ENCODE results near the gene GLS2.

Gene GLS2

DNA sequence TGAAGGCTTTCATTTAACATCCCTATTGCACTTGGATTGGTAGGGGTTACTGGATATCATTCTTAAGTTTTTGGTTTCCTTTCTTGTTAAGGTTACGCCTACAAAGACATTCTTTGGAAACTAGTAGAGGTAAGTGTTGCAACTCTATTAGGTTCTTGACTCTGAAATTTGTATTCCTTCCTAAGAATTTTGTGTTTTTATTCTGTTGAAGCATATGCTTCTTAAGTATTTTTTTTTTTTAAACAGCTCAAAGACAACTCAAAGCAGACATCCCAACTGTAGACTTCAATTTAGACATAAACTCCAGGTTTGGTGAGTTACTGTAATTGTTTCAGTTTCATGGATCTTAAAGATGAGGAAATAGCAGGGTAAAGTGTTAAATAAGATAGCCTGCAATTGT, 32.5 kb upstream of the GLS2 start:
- TF ChIP-seq TAF1 (IDR thresholded peaks at IDR 0.05; ENCODE audit: borderline replicate concordance, insufficient read depth, low read length) (no peak), FOXP2 (optimal IDR thresholded peaks at IDR 0.05; ENCODE audit: borderline replicate concordance, extremely low read depth, extremely low read length, insufficient read depth) (no peak), SIN3A (IDR thresholded peaks at IDR 0.05; ENCODE audit: borderline replicate concordance, insufficient read depth, low read length) (no peak), POLR2AphosphoS5 (IDR thresholded peaks at IDR 0.05; ENCODE audit: low read depth, low read length) (no peak)
- TF ChIP-seq, protein P1, sequence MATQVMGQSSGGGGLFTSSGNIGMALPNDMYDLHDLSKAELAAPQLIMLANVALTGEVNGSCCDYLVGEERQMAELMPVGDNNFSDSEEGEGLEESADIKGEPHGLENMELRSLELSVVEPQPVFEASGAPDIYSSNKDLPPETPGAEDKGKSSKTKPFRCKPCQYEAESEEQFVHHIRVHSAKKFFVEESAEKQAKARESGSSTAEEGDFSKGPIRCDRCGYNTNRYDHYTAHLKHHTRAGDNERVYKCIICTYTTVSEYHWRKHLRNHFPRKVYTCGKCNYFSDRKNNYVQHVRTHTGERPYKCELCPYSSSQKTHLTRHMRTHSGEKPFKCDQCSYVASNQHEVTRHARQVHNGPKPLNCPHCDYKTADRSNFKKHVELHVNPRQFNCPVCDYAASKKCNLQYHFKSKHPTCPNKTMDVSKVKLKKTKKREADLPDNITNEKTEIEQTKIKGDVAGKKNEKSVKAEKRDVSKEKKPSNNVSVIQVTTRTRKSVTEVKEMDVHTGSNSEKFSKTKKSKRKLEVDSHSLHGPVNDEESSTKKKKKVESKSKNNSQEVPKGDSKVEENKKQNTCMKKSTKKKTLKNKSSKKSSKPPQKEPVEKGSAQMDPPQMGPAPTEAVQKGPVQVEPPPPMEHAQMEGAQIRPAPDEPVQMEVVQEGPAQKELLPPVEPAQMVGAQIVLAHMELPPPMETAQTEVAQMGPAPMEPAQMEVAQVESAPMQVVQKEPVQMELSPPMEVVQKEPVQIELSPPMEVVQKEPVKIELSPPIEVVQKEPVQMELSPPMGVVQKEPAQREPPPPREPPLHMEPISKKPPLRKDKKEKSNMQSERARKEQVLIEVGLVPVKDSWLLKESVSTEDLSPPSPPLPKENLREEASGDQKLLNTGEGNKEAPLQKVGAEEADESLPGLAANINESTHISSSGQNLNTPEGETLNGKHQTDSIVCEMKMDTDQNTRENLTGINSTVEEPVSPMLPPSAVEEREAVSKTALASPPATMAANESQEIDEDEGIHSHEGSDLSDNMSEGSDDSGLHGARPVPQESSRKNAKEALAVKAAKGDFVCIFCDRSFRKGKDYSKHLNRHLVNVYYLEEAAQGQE (IDR thresholded peaks at IDR 0.05; ENCODE audit: insufficient read depth in 1 of 2, low read depth in 2 of 2, low read length in 2 of 2), result no peak

- TF ChIP-seq, protein P1 (IDR thresholded peaks at IDR 0.05; ENCODE audit: insufficient read depth in 1 of 2, low read depth in 2 of 2, low read length in 2 of 2), result no peak
- no peak for TF ChIP-seq FOXP2 (optimal IDR thresholded peaks at IDR 0.05; ENCODE audit: borderline replicate concordance, extremely low read depth, extremely low read length, insufficient read depth)
- no peak for TF ChIP-seq SIN3A (IDR thresholded peaks at IDR 0.05; ENCODE audit: borderline replicate concordance, insufficient read depth, low read length)
- no peak for TF ChIP-seq POLR2AphosphoS5 (IDR thresholded peaks at IDR 0.05; ENCODE audit: low read depth, low read length)
- no peak for TF ChIP-seq TAF1 (IDR thresholded peaks at IDR 0.05; ENCODE audit: borderline replicate concordance, insufficient read depth, low read length)
Observed at GRCh38 chr12:56520048-56520447, 32.1 kb upstream of the GLS2 start.

DNA sequence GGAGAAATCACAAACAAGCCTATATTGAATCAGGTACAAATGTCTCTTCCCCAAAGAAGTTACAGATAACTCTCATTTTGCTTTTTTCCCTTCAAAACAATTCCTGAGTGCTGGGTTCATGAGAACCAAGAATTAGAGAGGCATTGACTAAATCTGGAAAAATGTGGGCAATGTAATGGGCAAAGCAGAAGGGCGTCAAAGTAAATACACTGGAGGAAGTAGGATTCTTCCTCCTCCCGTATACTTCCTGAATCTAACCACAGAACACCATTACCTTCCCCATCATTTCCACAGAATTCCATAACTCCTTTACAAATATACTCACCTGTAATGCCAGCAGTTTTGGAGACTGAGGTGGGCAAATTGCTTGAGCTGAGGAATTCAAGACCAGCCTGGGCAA, 30.6 kb upstream of the GLS2 start:
- TF ChIP-seq FOXP2 (optimal IDR thresholded peaks at IDR 0.05; ENCODE audit: borderline replicate concordance, extremely low read depth, extremely low read length, insufficient read depth), result no peak
- no peak for TF ChIP-seq SIN3A (IDR thresholded peaks at IDR 0.05; ENCODE audit: borderline replicate concordance, insufficient read depth, low read length)
- TF ChIP-seq POLR2AphosphoS5 (IDR thresholded peaks at IDR 0.05; ENCODE audit: low read depth, low read length), result no peak
- TF ChIP-seq, protein P1 (IDR thresholded peaks at IDR 0.05; ENCODE audit: insufficient read depth in 1 of 2, low read depth in 2 of 2, low read length in 2 of 2), result no peak
- no peak for TF ChIP-seq TAF1 (IDR thresholded peaks at IDR 0.05; ENCODE audit: borderline replicate concordance, insufficient read depth, low read length)

DNA sequence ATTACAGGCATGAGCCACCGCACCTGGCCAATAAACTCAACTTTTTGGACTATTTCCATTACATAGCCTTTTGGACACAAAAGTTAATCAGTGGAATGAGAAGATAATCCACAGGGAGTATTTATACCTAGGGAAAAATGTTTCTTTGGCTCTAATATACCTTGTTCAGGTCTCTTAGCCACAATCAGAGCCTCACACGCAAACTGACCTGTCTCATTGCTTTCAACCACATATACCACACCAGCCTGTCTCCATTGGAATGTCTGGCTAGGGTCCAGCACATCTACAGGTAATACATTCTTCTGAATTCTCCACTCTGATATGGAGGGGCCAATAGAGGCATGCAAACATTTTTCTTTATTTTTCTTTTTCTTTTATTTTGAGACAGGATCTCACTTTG, 29.9 kb upstream of the GLS2 start:
- TF ChIP-seq POLR2AphosphoS5 (IDR thresholded peaks at IDR 0.05; ENCODE audit: low read depth, low read length) (no peak), TAF1 (IDR thresholded peaks at IDR 0.05; ENCODE audit: borderline replicate concordance, insufficient read depth, low read length) (no peak), SIN3A (IDR thresholded peaks at IDR 0.05; ENCODE audit: borderline replicate concordance, insufficient read depth, low read length) (no peak), FOXP2 (optimal IDR thresholded peaks at IDR 0.05; ENCODE audit: borderline replicate concordance, extremely low read depth, extremely low read length, insufficient read depth) (no peak)
- TF ChIP-seq, protein P1 (IDR thresholded peaks at IDR 0.05; ENCODE audit: insufficient read depth in 1 of 2, low read depth in 2 of 2, low read length in 2 of 2), result no peak

GRCh38 chr12:56510786-56511185, 22.8 kb upstream of the GLS2 start:
- no peak for TF ChIP-seq POLR2AphosphoS5 (IDR thresholded peaks at IDR 0.05; ENCODE audit: low read depth, low read length)
- no peak for TF ChIP-seq SIN3A (IDR thresholded peaks at IDR 0.05; ENCODE audit: borderline replicate concordance, insufficient read depth, low read length)
- TF ChIP-seq, protein P1 (IDR thresholded peaks at IDR 0.05; ENCODE audit: insufficient read depth in 1 of 2, low read depth in 2 of 2, low read length in 2 of 2), result no peak
- no peak for TF ChIP-seq TAF1 (IDR thresholded peaks at IDR 0.05; ENCODE audit: borderline replicate concordance, insufficient read depth, low read length)
- TF ChIP-seq FOXP2 (optimal IDR thresholded peaks at IDR 0.05; ENCODE audit: borderline replicate concordance, extremely low read depth, extremely low read length, insufficient read depth), result no peak

Measured in PFSK-1 (cell line).